GM12892 (cell line): ENCODE measurements around the gene MACROD2.

ENCODE experiments used
- DNase-seq: peaks from one replicate; pipeline ENCODE4 v3.0.0; 2011; ENCODE audit not compliant: insufficient read length
- FAIRE-seq: peaks from 2 replicates; lab custom pipeline; 2011; peaks lifted over from hg19 to GRCh38; lab: Jason Lieb, UNC
- POLR2A ChIP-seq: IDR thresholded peaks from 2 replicates; pipeline ENCODE4 v1.6.1; 2011; ENCODE audit warnings: low read depth, low read length, control low read depth
- POLR2AphosphoS5 ChIP-seq: IDR thresholded peaks from 2 replicates; pipeline ENCODE4 v1.6.1; 2011; ENCODE audit warnings: low read depth, low read length, control low read depth
- TAF1 ChIP-seq: IDR thresholded peaks from 2 replicates; pipeline ENCODE4 v1.6.1; 2011; ENCODE audit warnings: low read depth, mild to moderate bottlenecking, control low read depth, low read length, borderline replicate concordance

MACROD2 gene

GRCh38 chr20:14882157-14882556 lies 886.8 kb downstream of the MACROD2 start:
- no peak for DNase-seq
- FAIRE-seq: peak; percentile 5
- TF ChIP-seq POLR2A: no peak
- no peak for TF ChIP-seq TAF1
- no peak for TF ChIP-seq POLR2AphosphoS5

DNA sequence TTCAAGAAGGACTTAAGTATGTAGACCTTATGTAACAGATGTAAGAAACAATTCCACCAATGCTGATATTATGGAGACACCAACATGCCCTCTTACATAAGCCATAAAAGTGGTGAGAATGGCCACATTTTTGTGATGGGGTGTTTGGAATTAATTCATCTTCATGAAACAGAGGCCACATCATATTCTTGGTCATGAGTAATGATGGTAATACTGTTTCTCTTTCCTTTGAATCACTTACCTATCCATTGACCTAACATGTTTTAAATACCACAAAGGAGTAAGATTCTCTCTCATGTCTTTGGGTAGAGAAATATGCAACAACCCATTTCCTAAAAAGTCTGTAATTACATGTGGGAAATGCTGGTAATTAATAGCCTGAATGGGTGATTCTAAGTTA lies 887.5 kb downstream of the MACROD2 start:
- TF ChIP-seq TAF1 (no peak), POLR2AphosphoS5 (no peak), POLR2A (no peak)
- DNase-seq (no peak), FAIRE-seq (no peak)

GRCh38 chr20:14883324-14883723 lies 888.0 kb downstream of the MACROD2 start:
- FAIRE-seq (no peak), DNase-seq (no peak)
- TF ChIP-seq POLR2AphosphoS5 (no peak), POLR2A (no peak), TAF1 (no peak)

DNA sequence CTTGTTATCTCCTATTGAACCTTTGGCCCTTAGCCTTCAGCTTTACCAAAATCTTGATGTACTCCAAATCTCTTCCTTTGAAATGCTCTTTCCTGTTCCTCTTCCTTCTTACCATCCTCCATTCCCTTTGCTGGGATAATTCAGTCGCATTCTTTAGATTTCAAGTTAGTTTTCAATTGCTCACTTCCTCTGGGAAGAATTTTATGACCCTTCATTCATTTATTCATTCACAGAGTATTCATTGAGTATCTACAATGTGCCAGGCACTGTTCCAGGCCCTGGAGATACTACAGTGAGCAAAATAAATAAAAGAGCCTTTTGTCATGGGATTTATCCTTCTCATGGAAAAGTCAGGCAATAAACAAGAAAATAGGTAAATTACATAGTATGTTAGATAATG lies 890.3 kb downstream of the MACROD2 start:
- no peak for TF ChIP-seq TAF1
- no peak for TF ChIP-seq POLR2AphosphoS5
- no peak for TF ChIP-seq POLR2A
- DNase-seq (no peak), FAIRE-seq (no peak)

GRCh38 chr20:14888134-14888533 lies 892.8 kb downstream of the MACROD2 start:
- DNase-seq (no peak), FAIRE-seq (no peak)
- no peak for TF ChIP-seq TAF1
- TF ChIP-seq POLR2AphosphoS5: no peak
- no peak for TF ChIP-seq POLR2A

GRCh38 chr20:14889496-14890255 lies 894.4 kb downstream of the MACROD2 start:
- DNase-seq (no peak), FAIRE-seq (no peak)
- TF ChIP-seq POLR2AphosphoS5 (no peak), TAF1 (no peak), POLR2A (no peak)

- DNase-seq (no peak), FAIRE-seq (no peak)
- no peak for TF ChIP-seq POLR2A
- TF ChIP-seq TAF1: no peak
- TF ChIP-seq POLR2AphosphoS5: no peak
These were observed 895.4 kb downstream of the MACROD2 start for GRCh38 chr20:14890713-14891112.

DNA sequence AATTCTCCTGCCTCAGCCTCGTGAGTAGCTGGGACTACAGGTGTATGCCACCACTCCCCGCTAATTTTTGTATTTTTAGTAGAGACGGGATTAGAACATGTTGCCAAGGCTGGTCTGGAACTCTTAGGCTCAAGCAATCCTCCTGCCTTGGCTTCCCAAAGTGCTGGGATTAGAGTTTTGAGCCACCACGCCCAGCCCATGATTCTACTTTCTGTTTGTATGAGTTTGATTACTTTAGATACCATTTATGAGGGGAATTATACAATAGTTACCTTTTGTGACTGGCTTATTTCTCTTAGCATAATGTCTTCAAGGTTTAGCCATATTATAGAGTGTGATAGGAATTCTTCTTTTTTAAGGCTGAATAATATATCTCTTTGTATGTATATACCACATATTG lies 897.5 kb downstream of the MACROD2 start:
- FAIRE-seq: no peak
- DNase-seq: no peak
- TF ChIP-seq POLR2AphosphoS5 (no peak), POLR2A (no peak), TAF1 (no peak)

GRCh38 chr20:14896569-14896968 lies 901.3 kb downstream of the MACROD2 start:
- DNase-seq (no peak), FAIRE-seq (no peak)
- no peak for TF ChIP-seq POLR2A
- no peak for TF ChIP-seq POLR2AphosphoS5
- no peak for TF ChIP-seq TAF1

DNA sequence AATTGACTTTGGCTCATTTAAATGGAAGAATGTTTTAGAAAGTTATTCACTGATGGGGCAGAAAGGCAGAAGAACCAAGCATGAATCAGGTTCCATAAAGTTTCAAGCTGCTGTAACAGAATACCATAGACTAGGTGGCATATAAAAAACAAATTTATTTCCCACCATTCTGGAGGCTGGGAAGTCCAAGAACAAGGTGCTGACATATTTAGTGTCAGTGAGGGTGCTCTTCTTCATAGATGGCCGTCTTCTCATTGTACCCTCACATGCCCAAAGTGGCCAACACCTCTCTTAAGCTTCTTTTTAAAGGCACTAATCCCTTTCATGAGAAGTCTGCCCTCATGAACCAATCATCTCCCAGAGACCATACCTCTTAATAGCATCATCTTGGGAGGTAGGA lies 902.3 kb downstream of the MACROD2 start:
- FAIRE-seq (no peak), DNase-seq (no peak)
- TF ChIP-seq TAF1 (no peak), POLR2AphosphoS5 (no peak), POLR2A (no peak)

GRCh38 chr20:14902432-14903089 lies 907.2 kb downstream of the MACROD2 start:
- TF ChIP-seq POLR2AphosphoS5 (no peak), TAF1 (no peak), POLR2A (no peak)
- DNase-seq: peak; percentile 9
- peak; percentile 86 for FAIRE-seq

GRCh38 chr20:14906908-14907434 lies 911.7 kb downstream of the MACROD2 start:
- DNase-seq (no peak), FAIRE-seq (peak; percentile 70)
- TF ChIP-seq POLR2A: no peak
- TF ChIP-seq TAF1: no peak
- TF ChIP-seq POLR2AphosphoS5: no peak
